Type B pancreatic cell (in vitro differentiated cells): ENCODE measurements around the gene GPRC6A. TPM values are rescaled to one million over a fixed set of nuclear protein-coding genes. Genes with fewer than 3 reads are reported as not detected.

Source experiments
- DNase-seq: peaks from one replicate; pipeline ENCODE4 v3.0.0; 2021; ENCODE audit warnings: mixed read lengths; ENCODE audit not compliant: unreplicated experiment; ENCODE audit errors: extremely low spot score
- H3K27ac Mint-ChIP-seq: 2 replicates; pipeline ENCODE4 v1.8.0; 2021; ENCODE audit warnings: mild to moderate bottlenecking, mixed read lengths
- H3K27me3 Mint-ChIP-seq: 2 replicates; pipeline ENCODE4 v1.8.0; 2021; ENCODE audit warnings: mixed read lengths
- H3K36me3 Mint-ChIP-seq: 2 replicates; pipeline ENCODE4 v1.8.0; 2021; ENCODE audit warnings: mixed read lengths
- H3K4me1 Mint-ChIP-seq: one replicate; pipeline ENCODE4 v1.8.0; 2021; ENCODE audit warnings: mixed read lengths; ENCODE audit not compliant: unreplicated experiment
- H3K4me3 Mint-ChIP-seq: 2 replicates; pipeline ENCODE4 v1.8.0; 2021; ENCODE audit warnings: mild to moderate bottlenecking, mixed read lengths
- H3K9me3 Mint-ChIP-seq: 2 replicates; pipeline ENCODE4 v1.8.0; 2021; ENCODE audit warnings: mixed read lengths
- CTCF ChIP-seq: fragments of 200-600 bp; sonication (generic); conservative IDR thresholded peaks from 2 replicates; pipeline ENCODE4 v1.5.0; 2021; ENCODE audit warnings: antibody characterized with exemption, mild to moderate bottlenecking
- total RNA-seq: library from RNA; stranded (reverse); gene quantifications from 2 replicates; pipeline ENCODE4 v1.2.1, GENCODE V29; 2021; ENCODE audit warnings: low replicate concordance

GPRC6A gene
- total RNA-seq, 1 donor from 2014 or later = 0.12 TPM

- no peak for DNase-seq
- Mint-ChIP-seq H3K36me3 (no peaks in the 10 kb centered on the region), H3K9me3 (no peaks in the 10 kb centered on the region), H3K27ac (no peak overlapping the region), H3K27me3 (peaks cover 6% of the 10 kb centered on the region), H3K4me3 (no peak overlapping the region), H3K4me1 (peaks cover 2% of the 10 kb centered on the region)
- no peak for TF ChIP-seq CTCF
Measured at GRCh38 chr6:116773886-116774285, 55.0 kb downstream of the GPRC6A start.

GRCh38 chr6:116772450-116772849 lies 56.4 kb downstream of the GPRC6A start:
- Mint-ChIP-seq H3K9me3 (no peaks in the 10 kb centered on the region), H3K4me3 (no peak overlapping the region), H3K27ac (no peak overlapping the region), H3K4me1 (peaks cover 8% of the 10 kb centered on the region), H3K36me3 (no peaks in the 10 kb centered on the region), H3K27me3 (peaks cover 10% of the 10 kb centered on the region)
- DNase-seq = no peak
- no peak for TF ChIP-seq CTCF

GRCh38 chr6:116767715-116768114 lies 61.2 kb downstream of the GPRC6A start:
- Mint-ChIP-seq H3K36me3 (no peaks in the 10 kb centered on the region), H3K27me3 (peaks cover 55% of the 10 kb centered on the region), H3K27ac (no peak overlapping the region), H3K9me3 (no peaks in the 10 kb centered on the region), H3K4me1 (peaks cover 19% of the 10 kb centered on the region), H3K4me3 (no peak overlapping the region)
- TF ChIP-seq CTCF = no peak
- DNase-seq = no peak

GRCh38 chr6:116766506-116767176 lies 62.2 kb downstream of the GPRC6A start:
- Mint-ChIP-seq H3K27me3 (peaks cover 56% of the 10 kb centered on the region), H3K27ac (no peak overlapping the region), H3K4me1 (peaks cover 19% of the 10 kb centered on the region), H3K4me3 (peak overlapping the region; percentile 91), H3K36me3 (no peaks in the 10 kb centered on the region), H3K9me3 (no peaks in the 10 kb centered on the region)
- no peak for TF ChIP-seq CTCF
- DNase-seq = no peak

- no peaks in the 10 kb centered on the region for H3K36me3 Mint-ChIP-seq
- H3K27ac Mint-ChIP-seq = peak within 1 kb of the TSS; percentile 29
- peaks cover 19% of the 10 kb centered on the region for H3K4me1 Mint-ChIP-seq
- H3K27me3 Mint-ChIP-seq = peaks cover 61% of the 10 kb centered on the region
- DNase-seq = peak; percentile 72
- H3K4me3 Mint-ChIP-seq = peak within 1 kb of the TSS; percentile 91
- TF ChIP-seq CTCF = no peak
- no peaks in the 10 kb centered on the region for H3K9me3 Mint-ChIP-seq
Measured at GRCh38 chr6:116764961-116765841, 63.7 kb downstream of the GPRC6A start, which contains the start of gene FAM162B. TSS of gene FAM162B (minus strand) at chr6:116765719. CDS start at chr6:116765576, 143 bp downstream.
